Suprapubic skin (tissue), 4 donors: Measurements from ENCODE around the gene ZNF18. TPM values are rescaled to one million over a fixed set of nuclear protein-coding genes. Genes with fewer than 3 reads are reported as not detected.

Source experiments
- DNase-seq, 2 donors: peaks; one replicate each; pipeline ENCODE4 v3.0.0-alpha.2; 2019; ENCODE audit warnings: low spot score in 2 of 2
- H3K27ac ChIP-seq: fragments of 200-600 bp; sonication (generic); one replicate; pipeline ENCODE4 v1.5.1; 2019
- H3K27me3 ChIP-seq: fragments of 200-600 bp; sonication (generic); one replicate; pipeline ENCODE4 v1.5.1; 2019
- H3K36me3 ChIP-seq: fragments of 200-600 bp; sonication (generic); one replicate; pipeline ENCODE4 v1.5.1; 2019
- H3K4me1 ChIP-seq: fragments of 200-600 bp; sonication (generic); one replicate; pipeline ENCODE4 v1.5.1; 2019
- H3K4me3 ChIP-seq: fragments of 200-600 bp; sonication (generic); one replicate; pipeline ENCODE4 v1.5.1; 2019; ENCODE audit warnings: mild to moderate bottlenecking
- H3K9me3 ChIP-seq: fragments of 200-600 bp; sonication (generic); one replicate; pipeline ENCODE4 v1.5.1; 2019
- EP300 ChIP-seq: sonication (generic); formaldehyde crosslinking; IDR thresholded peaks from one replicate; pipeline ENCODE4 v1.6.1; 2017; ENCODE audit warnings: antibody characterized with exemption
- POLR2A ChIP-seq, 2 donors: fragments of 450-650 bp; IDR thresholded peaks; one replicate each; pipeline ENCODE4 v1.6.1; 2017; ENCODE audit warnings: antibody characterized with exemption in 2 of 2, mild to moderate bottlenecking in 2 of 2, moderate library complexity in 2 of 2
- POLR2AphosphoS5 ChIP-seq, 3 donors: sonication (generic); formaldehyde crosslinking; IDR thresholded peaks; one replicate each; pipeline ENCODE4 v1.6.1; 2017; ENCODE audit warnings: antibody characterized with exemption in 3 of 3
- WGBS: methylation state at CpG from one replicate; pipeline ENCODE4 v1.1.5; 2018; 5-methylcytosine and 5-hydroxymethylcytosine counted together
- total RNA-seq, 4 donors: library from RNA; depleted of rRNA; stranded (reverse); fragments of >200 nt; gene quantifications; one replicate each; pipeline ENCODE4 v1.1.0, GENCODE V29; 2016
- TF ChIP-seq, protein P1 (sequence below), 2 donors: fragments of 200-600 bp in 1 of 2; fragments of 450-650 bp in 1 of 2; sonication (generic) in 1 of 2; IDR thresholded peaks; one replicate each; pipeline ENCODE4 v1.5.1; 2016 to 2019; ENCODE audit warnings: antibody characterized with exemption in 2 of 2, mild to moderate bottlenecking in 1 of 2, moderate library complexity in 1 of 2

ZNF18 gene
- total RNA-seq, 4 donors from 2014 or later = 8.3 to 16.6 (median 11.4) TPM

DNA sequence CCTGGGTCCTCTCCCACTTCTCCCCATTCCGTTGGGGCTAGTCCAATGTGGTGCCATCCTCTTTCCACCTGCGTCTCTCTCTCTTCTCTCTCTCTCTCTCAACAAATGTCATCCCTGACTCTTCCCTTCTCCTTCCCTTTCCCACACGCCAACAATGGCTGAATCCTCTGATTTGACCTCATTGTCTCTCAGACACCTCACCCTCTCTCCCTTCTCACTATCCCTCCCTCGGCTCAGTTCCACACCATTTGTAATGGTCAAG lies 628 bp upstream of the ZNF18 start:
- Histone ChIP-seq H3K4me1 (peaks cover 13% of the 10 kb centered on the region), H3K27ac (peak overlapping the region; percentile 93), H3K27me3 (no peaks in the 10 kb centered on the region), H3K36me3 (no peaks in the 10 kb centered on the region), H3K4me3 (peak overlapping the region; percentile 88), H3K9me3 (no peaks in the 10 kb centered on the region)
- no peak for DNase-seq
- WGBS = 57% methylated on average over 4 of the region's 4 CpGs
- no peak for TF ChIP-seq POLR2A (IDR thresholded peaks at IDR 0.05)
- TF ChIP-seq, protein P1, sequence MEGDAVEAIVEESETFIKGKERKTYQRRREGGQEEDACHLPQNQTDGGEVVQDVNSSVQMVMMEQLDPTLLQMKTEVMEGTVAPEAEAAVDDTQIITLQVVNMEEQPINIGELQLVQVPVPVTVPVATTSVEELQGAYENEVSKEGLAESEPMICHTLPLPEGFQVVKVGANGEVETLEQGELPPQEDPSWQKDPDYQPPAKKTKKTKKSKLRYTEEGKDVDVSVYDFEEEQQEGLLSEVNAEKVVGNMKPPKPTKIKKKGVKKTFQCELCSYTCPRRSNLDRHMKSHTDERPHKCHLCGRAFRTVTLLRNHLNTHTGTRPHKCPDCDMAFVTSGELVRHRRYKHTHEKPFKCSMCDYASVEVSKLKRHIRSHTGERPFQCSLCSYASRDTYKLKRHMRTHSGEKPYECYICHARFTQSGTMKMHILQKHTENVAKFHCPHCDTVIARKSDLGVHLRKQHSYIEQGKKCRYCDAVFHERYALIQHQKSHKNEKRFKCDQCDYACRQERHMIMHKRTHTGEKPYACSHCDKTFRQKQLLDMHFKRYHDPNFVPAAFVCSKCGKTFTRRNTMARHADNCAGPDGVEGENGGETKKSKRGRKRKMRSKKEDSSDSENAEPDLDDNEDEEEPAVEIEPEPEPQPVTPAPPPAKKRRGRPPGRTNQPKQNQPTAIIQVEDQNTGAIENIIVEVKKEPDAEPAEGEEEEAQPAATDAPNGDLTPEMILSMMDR (IDR thresholded peaks at IDR 0.05) = no peak
- no peak for TF ChIP-seq POLR2AphosphoS5 (IDR thresholded peaks at IDR 0.05)
- no peak for TF ChIP-seq EP300

GRCh38 chr17:11996722-11997146 lies 541 bp downstream of the ZNF18 start:
- Histone ChIP-seq H3K36me3 (peaks cover 11% of the 10 kb centered on the region), H3K4me3 (peak overlapping the region; percentile 88), H3K9me3 (no peaks in the 10 kb centered on the region), H3K27ac (peak overlapping the region; percentile 93), H3K27me3 (no peaks in the 10 kb centered on the region), H3K4me1 (peaks cover 13% of the 10 kb centered on the region)
- TF ChIP-seq EP300 = no peak
- TF ChIP-seq, protein P1 (IDR thresholded peaks at IDR 0.05) = peak in 1 of 2 donors; percentile 4
- DNase-seq = peak; percentile 80 to 81
- 2% methylated on average over 11 of the region's 14 CpGs for WGBS

GRCh38 chr17:11991461-11991860 lies 5.8 kb downstream of the ZNF18 start:
- no peak overlapping the region for H3K4me3 ChIP-seq
- TF ChIP-seq, protein P1 (IDR thresholded peaks at IDR 0.05) = no peak
- no peak for TF ChIP-seq POLR2AphosphoS5 (IDR thresholded peaks at IDR 0.05)
- no peak for TF ChIP-seq EP300
- no peak for TF ChIP-seq POLR2A (IDR thresholded peaks at IDR 0.05)
- no peaks in the 10 kb centered on the region for H3K9me3 ChIP-seq
- H3K36me3 ChIP-seq = peaks cover 27% of the 10 kb centered on the region
- no peak overlapping the region for H3K27ac ChIP-seq
- 68% methylated on average over 4 of the region's 4 CpGs for WGBS
- no peaks in the 10 kb centered on the region for H3K27me3 ChIP-seq
- DNase-seq = no peak
- peaks cover 22% of the 10 kb centered on the region for H3K4me1 ChIP-seq

DNA sequence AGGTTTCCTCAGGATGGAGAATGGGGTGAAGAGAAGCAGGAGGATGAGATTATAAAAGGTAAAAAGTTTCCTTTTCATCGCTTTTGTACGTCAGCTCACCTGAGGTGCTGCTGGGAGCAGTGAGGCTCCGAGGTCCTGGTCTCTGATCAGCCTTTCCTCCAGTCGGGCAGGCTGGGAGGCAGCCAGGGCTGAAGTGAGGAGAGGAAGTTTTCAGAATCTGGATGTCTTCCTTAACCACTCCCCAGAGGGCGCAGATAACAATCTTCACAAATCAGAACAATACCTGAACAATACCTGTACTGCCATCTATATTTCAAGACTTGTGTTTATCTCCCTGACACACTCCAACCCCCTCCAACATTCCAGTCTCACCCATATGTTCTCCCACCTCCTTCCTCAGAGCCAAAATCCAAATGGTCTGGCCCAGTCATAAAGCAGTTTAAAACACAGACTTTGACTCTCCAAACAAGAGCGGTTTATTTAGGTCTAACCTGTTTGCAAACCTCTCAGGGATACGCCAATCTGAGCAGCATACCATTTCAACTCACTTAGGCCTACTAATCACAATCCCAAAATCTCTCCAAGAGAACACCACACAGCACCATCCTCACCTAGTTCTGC lies 6.8 kb downstream of the ZNF18 start:
- 75% methylated on average over 7 of the region's 7 CpGs for WGBS
- peaks cover 27% of the 10 kb centered on the region for H3K36me3 ChIP-seq

DNA sequence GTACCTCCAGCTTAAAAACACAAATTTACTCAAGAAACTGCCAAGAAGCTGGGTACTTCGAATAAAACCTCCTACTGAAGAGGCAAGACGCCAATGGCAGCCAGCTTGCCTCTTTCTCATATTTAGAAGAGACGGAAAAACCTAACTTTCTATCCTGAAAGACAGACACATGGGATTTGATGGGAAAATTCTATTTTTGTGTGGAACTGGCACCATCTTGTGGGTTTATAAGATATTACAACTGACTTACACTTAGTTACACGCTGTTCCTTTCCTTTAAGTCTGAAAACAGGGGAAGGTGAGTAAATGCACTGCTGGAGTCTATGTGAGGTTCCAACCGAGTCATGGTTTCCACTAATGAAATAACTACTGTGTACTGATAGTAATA lies 10.3 kb downstream of the ZNF18 start:
- no peak for TF ChIP-seq EP300
- TF ChIP-seq, protein P1 (IDR thresholded peaks at IDR 0.05) = peak; percentile 41 to 44
- no peak for DNase-seq
- Histone ChIP-seq H3K4me3 (no peak overlapping the region), H3K9me3 (no peaks in the 10 kb centered on the region), H3K27ac (peak overlapping the region; percentile 12), H3K36me3 (peaks cover 31% of the 10 kb centered on the region), H3K27me3 (no peaks in the 10 kb centered on the region), H3K4me1 (peaks cover 21% of the 10 kb centered on the region)
- WGBS = 22% methylated on average over 5 of the region's 5 CpGs

More for the DNA sequence above, 6.8 kb downstream of the ZNF18 start:
- H3K4me1 ChIP-seq = peaks cover 21% of the 10 kb centered on the region
- H3K4me3 ChIP-seq = no peak overlapping the region
- no peak for DNase-seq
- TF ChIP-seq POLR2AphosphoS5 (IDR thresholded peaks at IDR 0.05) (no peak), EP300 (no peak), POLR2A (IDR thresholded peaks at IDR 0.05) (no peak)
- TF ChIP-seq, protein P1 (IDR thresholded peaks at IDR 0.05) = no peak
- H3K27ac ChIP-seq = no peak overlapping the region
- no peaks in the 10 kb centered on the region for H3K27me3 ChIP-seq
- no peaks in the 10 kb centered on the region for H3K9me3 ChIP-seq
